Cerebellar nuclear complex (tissue), 1 donor: ENCODE results near the gene SPATA33.
A peak's percentile ranks its signal among the peaks of the same experiment; 100 is the strongest.
"Not testable (repeated sequence)": the region's sequence is repeated elsewhere in the genome, so short reads cannot be mapped to it uniquely, and the experiment has no call there.

Source experiments
- DNase-seq, 2 experiments: peaks; one replicate each; lab custom pipeline; 2025; lab: John Stamatoyannopoulos, UW

SPATA33 gene

GRCh38 chr16:89664238-89664637 lies 6.6 kb downstream of the SPATA33 start:
- DNase-seq: not testable (repeated sequence)

GRCh38 chr16:89667000-89667399 lies 9.4 kb downstream of the SPATA33 start:
- DNase-seq: not testable (repeated sequence)

- no peak for DNase-seq
Observed at GRCh38 chr16:89667633-89668032, 10.0 kb downstream of the SPATA33 start.

- no peak for DNase-seq
Observed at GRCh38 chr16:89668790-89669158, 11.1 kb downstream of the SPATA33 start.

- DNase-seq: no peak
Observed at GRCh38 chr16:89669755-89670154, 12.1 kb downstream of the SPATA33 start.

GRCh38 chr16:89670496-89671431 lies 13.1 kb downstream of the SPATA33 start:
- no peak for DNase-seq

GRCh38 chr16:89671565-89671964 lies 13.9 kb downstream of the SPATA33 start:
- not testable (repeated sequence) for DNase-seq

- no peak for DNase-seq
Observed at GRCh38 chr16:89672177-89672941, 14.7 kb downstream of the SPATA33 start.

GRCh38 chr16:89678258-89678657 lies 20.6 kb downstream of the SPATA33 start:
- no peak for DNase-seq

- DNase-seq: no peak
Observed at GRCh38 chr16:89685916-89686315, 28.3 kb downstream of the SPATA33 start.

GRCh38 chr16:89686520-89687091 lies 29.0 kb downstream of the SPATA33 start, which contains the start of gene CDK10:
TSS of gene CDK10 (plus strand) at chr16:89686689. CDS start at chr16:89686711, 22 bp downstream.
- DNase-seq: peak; percentile 25 to 43

- no peak for DNase-seq
Observed at GRCh38 chr16:89687092-89687940, 29.7 kb downstream of the SPATA33 start.

- no peak for DNase-seq
Observed at GRCh38 chr16:89688395-89688794, 30.8 kb downstream of the SPATA33 start.

GRCh38 chr16:89689142-89689541 lies 31.5 kb downstream of the SPATA33 start:
- DNase-seq: no peak

- not testable (repeated sequence) for DNase-seq
Observed at GRCh38 chr16:89689621-89690020, 32.0 kb downstream of the SPATA33 start.

GRCh38 chr16:89690392-89690901 lies 32.8 kb downstream of the SPATA33 start:
- no peak for DNase-seq

GRCh38 chr16:89691231-89691985 lies 33.8 kb downstream of the SPATA33 start:
- DNase-seq: no peak

- DNase-seq: no peak
Observed at GRCh38 chr16:89691986-89692569, 34.4 kb downstream of the SPATA33 start.

- DNase-seq: no peak
Observed at GRCh38 chr16:89693289-89693731, 35.7 kb downstream of the SPATA33 start.
